ENCODE measurements around the gene NAA15.
"Not testable (repeated sequence)": the region's sequence is repeated elsewhere in the genome, so short reads cannot be mapped to it uniquely, and the experiment has no call there.

Gene NAA15

GRCh38 chr4:139312552-139313332, 11.4 kb downstream of the NAA15 start:
- no peak for TF ChIP-seq CTCF (IDR thresholded peaks at IDR 0.05; ENCODE audit: low read depth, low read length)
- no peak for DNase-seq (ENCODE audit: extremely low read depth, low read depth)

DNA sequence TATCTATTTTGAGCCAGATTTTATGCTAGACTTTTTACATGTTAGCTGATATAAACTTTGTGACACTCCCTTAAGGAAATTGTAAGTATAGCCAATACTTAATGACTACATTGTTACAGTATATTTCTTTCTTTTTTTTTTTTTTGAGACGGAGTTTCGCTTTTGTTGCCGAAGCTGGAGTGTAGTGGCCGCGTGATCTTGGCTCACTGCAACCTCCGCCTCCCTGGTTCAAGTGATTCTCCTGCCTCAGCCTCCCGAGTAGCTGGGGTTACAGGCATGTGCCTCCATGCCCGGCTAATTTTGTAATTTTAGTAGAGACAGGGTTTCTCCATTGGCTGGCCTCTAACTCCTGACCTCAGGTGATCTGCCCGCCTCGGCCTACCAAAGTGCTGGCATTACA, 12.1 kb downstream of the NAA15 start:
- DNase-seq (ENCODE audit: extremely low read depth, low read depth) = not testable (repeated sequence)

DNA sequence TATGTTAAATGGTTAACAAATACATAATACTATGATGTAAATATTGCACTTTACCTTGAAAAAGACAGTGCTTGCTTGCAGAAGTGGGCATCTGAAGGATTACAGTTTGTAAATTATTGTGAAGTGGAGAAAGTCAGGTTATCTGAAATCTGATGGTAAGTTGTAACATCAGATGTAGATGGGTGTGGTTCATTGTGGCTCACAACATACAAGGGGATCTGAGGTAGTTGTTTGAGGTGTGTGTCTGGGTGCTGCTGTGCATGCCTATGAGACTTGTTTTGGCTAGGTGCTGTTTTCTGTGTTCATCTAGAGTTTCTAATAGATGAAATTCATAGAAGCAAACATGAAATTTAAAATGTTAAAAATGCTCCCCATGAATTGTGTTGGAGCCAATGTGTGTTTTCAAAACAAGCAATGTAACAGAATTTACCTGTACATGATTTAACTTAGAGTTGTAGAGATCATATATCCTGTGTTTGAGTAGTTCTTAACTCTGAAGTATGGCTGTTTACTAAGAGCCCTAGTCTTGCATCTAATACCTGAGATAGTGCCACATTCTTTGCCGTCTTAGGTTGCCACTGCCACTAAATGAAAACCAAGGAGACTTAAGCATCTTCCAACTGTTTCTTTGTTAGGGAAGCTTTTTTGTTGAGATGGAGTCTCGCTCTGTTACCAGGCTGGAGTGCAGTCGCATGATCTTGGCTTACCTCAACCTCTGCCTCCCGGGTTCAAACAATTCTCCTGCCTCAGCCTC, 12.9 kb downstream of the NAA15 start:
- no peak for DNase-seq (ENCODE audit: extremely low read depth, low read depth)
- no peak for TF ChIP-seq CTCF (IDR thresholded peaks at IDR 0.05; ENCODE audit: low read depth, low read length)

GRCh38 chr4:139315221-139315675, 13.9 kb downstream of the NAA15 start:
- DNase-seq (ENCODE audit: extremely low read depth, low read depth) = no peak
- no peak for TF ChIP-seq CTCF (IDR thresholded peaks at IDR 0.05; ENCODE audit: low read depth, low read length)

- TF ChIP-seq CTCF (IDR thresholded peaks at IDR 0.05; ENCODE audit: low read depth, low read length) = no peak
- DNase-seq (ENCODE audit: extremely low read depth, low read depth) = no peak
Measured at GRCh38 chr4:139316733-139317132, 15.4 kb downstream of the NAA15 start.

DNA sequence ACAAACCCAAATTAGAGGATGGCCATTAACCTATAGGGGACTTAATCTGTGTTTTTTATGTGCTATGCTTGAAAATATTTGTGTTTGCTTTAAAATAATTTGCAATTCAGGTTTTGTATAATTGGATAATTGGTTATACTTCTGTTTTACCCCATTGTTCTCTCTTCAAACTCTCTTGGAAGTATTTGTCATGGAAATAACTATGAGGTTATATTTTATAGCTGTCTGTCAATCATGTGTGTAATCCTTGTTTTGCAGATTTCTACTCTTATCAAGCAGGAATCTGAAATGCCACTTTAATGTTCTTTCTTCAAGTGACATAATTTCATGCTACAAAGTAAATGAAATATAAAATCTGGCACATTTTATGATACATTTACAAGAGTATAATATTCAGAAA, 16.3 kb downstream of the NAA15 start:
- DNase-seq (ENCODE audit: extremely low read depth, low read depth) = no peak
- no peak for TF ChIP-seq CTCF (IDR thresholded peaks at IDR 0.05; ENCODE audit: low read depth, low read length)

- no peak for TF ChIP-seq CTCF (IDR thresholded peaks at IDR 0.05; ENCODE audit: low read depth, low read length)
- no peak for DNase-seq (ENCODE audit: extremely low read depth, low read depth)
Measured at GRCh38 chr4:139319571-139319970, 18.3 kb downstream of the NAA15 start.

DNA sequence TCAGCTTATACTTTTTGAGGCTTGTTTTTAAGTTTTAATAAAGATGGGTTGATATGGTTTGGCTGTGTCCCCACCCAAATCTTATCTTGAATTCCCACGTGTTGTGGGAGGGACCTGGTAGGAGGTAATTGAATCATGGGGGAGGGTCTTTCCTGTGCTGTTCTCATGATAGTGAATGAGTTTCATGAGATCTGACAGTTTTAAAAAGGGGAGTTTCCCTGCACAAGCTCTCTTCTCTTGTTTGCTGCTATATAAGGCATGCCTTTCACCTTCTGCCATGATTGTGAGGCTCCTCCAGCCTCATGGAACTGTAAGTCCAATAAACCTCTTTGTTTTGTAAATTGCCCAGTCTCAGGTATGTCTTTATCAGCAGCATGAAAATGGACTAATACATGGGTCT, 20.8 kb downstream of the NAA15 start:
- not testable (repeated sequence) for DNase-seq (ENCODE audit: extremely low read depth, low read depth)

DNA sequence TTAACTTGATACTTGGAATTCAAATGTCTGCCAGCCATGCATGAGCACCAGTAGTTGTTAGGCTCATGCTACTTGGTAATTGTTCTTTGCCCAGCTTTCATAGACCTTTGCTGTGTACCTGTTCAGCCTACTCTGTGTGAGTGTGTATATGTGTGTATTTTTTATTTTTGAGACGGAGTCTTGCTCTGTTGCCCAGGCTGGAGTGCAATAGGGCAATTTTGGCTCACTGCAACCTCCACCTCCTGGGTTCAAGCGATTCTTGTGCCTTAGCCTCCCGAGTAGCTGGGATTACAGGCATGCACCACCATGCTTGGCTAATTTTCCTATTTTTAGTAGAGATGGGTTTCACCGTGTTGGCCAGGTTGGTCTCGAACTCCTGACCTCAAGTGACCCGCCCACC, 21.2 kb downstream of the NAA15 start:
- not testable (repeated sequence) for DNase-seq (ENCODE audit: extremely low read depth, low read depth)
